ENCODE results near the gene MIGA2. TPM values are rescaled to one million over a fixed set of nuclear protein-coding genes. Genes with fewer than 3 reads are reported as not detected.
A peak's percentile ranks its signal among the peaks of the same experiment; 100 is the strongest.

The MIGA2 gene
- total and polyA plus RNA-seq, 2 of the 4 experiments (the other 2 are of a cell fraction): 12.5 to 25.3 TPM

GRCh38 chr9:129109952-129110739 lies 73.7 kb downstream of the MIGA2 start:
- BruUV-seq (replicated peaks): no TSS peak
- Histone ChIP-seq H2BK20ac (ENCODE audit: low read depth, low read length) (no peak overlapping the region; the same call in 1 of the 2 replicates), H4K20me1 (ENCODE audit: insufficient read depth, low read length) (peaks cover 4% of the 10 kb centered on the region), H3K56ac (ENCODE audit: extremely low read depth, insufficient read depth, low read length) (peak overlapping the region; percentile 58), H4K8ac (ENCODE audit: low read depth in 2 of 2, low read length in 2 of 2) (peak overlapping the region in 1 of 2 experiments; percentile 64; a peak in 2 of 4 replicates), H3K9ac (ENCODE audit: low read depth, low read length) (peak overlapping the region; percentile 83), H2BK120ac (ENCODE audit: low read depth, low read length) (no peak overlapping the region), H2AK9ac (replicated peaks; ENCODE audit: low read depth, low read length, poor library complexity) (peak overlapping the region; percentile 99), H2BK5ac (ENCODE audit: low read depth, low read length, poor library complexity, severe bottlenecking) (peak overlapping the region; percentile 79), H3K23ac (ENCODE audit: low read depth, low read length) (peak overlapping the region; percentile 53), H3K14ac (replicated peaks; ENCODE audit: low read depth, low read length) (peak overlapping the region; percentile 75), H3K18ac (ENCODE audit: low read depth, low read length) (peak overlapping the region; percentile 5; the same call in 1 of the 2 replicates), H3K4me3 (ENCODE audit: insufficient read depth, low read depth, low read length) (peak overlapping the region; percentile 91), H3K27me3 (ENCODE audit: control insufficient read depth, insufficient read depth, low read length) (no peaks in the 10 kb centered on the region), H4K5ac (ENCODE audit: low read depth, low read length) (no peak overlapping the region; the same call in 1 of the 2 replicates), H3K36me3 (ENCODE audit: control insufficient read depth, insufficient read depth, low read length) (peaks cover 19% of the 10 kb centered on the region), H3K4me1 (ENCODE audit: control insufficient read depth, insufficient read depth, low read length) (peaks cover 7% of the 10 kb centered on the region), H2AK5ac (ENCODE audit: low read depth, low read length) (peak overlapping the region; percentile 77; the same call in 1 of the 2 replicates), H3K4ac (ENCODE audit: low read depth, low read length) (peak overlapping the region; percentile 78), H3K27ac (ENCODE audit: insufficient read depth, low read length) (peak overlapping the region; percentile 76), H3K9me3 (ENCODE audit: control insufficient read depth, insufficient read depth, low read length) (no peaks in the 10 kb centered on the region), H2AFZ (replicated peaks; ENCODE audit: low read length, poor library complexity) (peak overlapping the region; percentile 91), H3K9me1 (ENCODE audit: insufficient read depth, low read length) (0 out of 2 replicates have a peak, but pooled peaks cover 3% of the 10 kb centered on the region), H3K79me1 (ENCODE audit: low read depth in 1 of 2, low read length in 2 of 2) (peaks cover 28 to 68% of the 10 kb centered on the region in 2 experiments), H2BK15ac (ENCODE audit: low read depth, low read length) (no peak overlapping the region), H4K91ac (ENCODE audit: insufficient read depth, low read depth, low read length) (no peak overlapping the region; the same call in 1 of the 2 replicates), H3K4me2 (ENCODE audit: low read depth, low read length) (peak overlapping the region; percentile 89)
- CTCF ChIA-PET: interaction anchor here (0.9 kb wide), 1 partner anchor 15 kb away, joined by 3 read pairs; no protein-coding TSS in a partner anchor
- in situ Hi-C loops (cut with MboI; ENCODE audit: low sequenced_read_pairs) (no loop called here), dilution Hi-C loops (cut with HindIII; ENCODE audit: low sequenced_read_pairs, unreplicated experiment) (no loop called here), intact Hi-C loops (cut with micrococcal nuclease) (no loop called here)
- peak; percentile 24 for ATAC-seq (ENCODE audit: low read depth)
- DNase-seq: peak; percentile 28
- POLR2A ChIA-PET (ENCODE audit: unreplicated experiment): no interaction called here
- 1% methylated on average over 24 of the region's 64 CpGs; no CpG with 5 or more reads in 1 of the 2 experiments for WGBS, 2 experiments (ENCODE audit: extremely low coverage in 2 of 2, insufficient read length in 1 of 2)
- no peak for TF ChIP-seq CTCF (conservative IDR thresholded peaks at IDR 0.05; ENCODE audit: low read depth, low read length)
- no peak for TF ChIP-seq MAZ (IDR thresholded peaks at IDR 0.05; ENCODE audit: borderline replicate concordance, low read depth, low read length)
- TF ChIP-seq RCOR1 (IDR thresholded peaks at IDR 0.05; ENCODE audit: insufficient replicate concordance, low read length): no peak
- no peak for TF ChIP-seq RFX5 (IDR thresholded peaks at IDR 0.05; ENCODE audit: low read depth, low read length)
- no peak for TF ChIP-seq SMC3 (IDR thresholded peaks at IDR 0.05; ENCODE audit: low read depth, low read length)
- TF ChIP-seq NFE2L2 (IDR thresholded peaks at IDR 0.05; ENCODE audit: low read depth, low read length): no peak
- no peak for TF ChIP-seq ELK1 (IDR thresholded peaks at IDR 0.05; ENCODE audit: borderline replicate concordance, low read depth, low read length)
- TF ChIP-seq MXI1 (IDR thresholded peaks at IDR 0.05; ENCODE audit: borderline replicate concordance, low read depth, low read length): no peak; the same call in 1 of the 2 replicates
- no peak for TF ChIP-seq USF2 (IDR thresholded peaks at IDR 0.05; ENCODE audit: low read depth, low read length)
- no peak for TF ChIP-seq RAD21 (IDR thresholded peaks at IDR 0.05; ENCODE audit: low read length)
- TF ChIP-seq CEBPB (IDR thresholded peaks at IDR 0.05; ENCODE audit: low read depth, low read length): no peak
- no peak for TF ChIP-seq POLR2A (IDR thresholded peaks at IDR 0.05; ENCODE audit: low read depth, low read length)
- no peak for TF ChIP-seq BHLHE40 (IDR thresholded peaks at IDR 0.05; ENCODE audit: low read depth, low read length)
- TF ChIP-seq MAFK (IDR thresholded peaks at IDR 0.05; ENCODE audit: low read depth, low read length): no peak

Data from IMR-90 (cell line).